Spinal cord (tissue), 10 donors: ENCODE measurements around the gene KIFAP3. TPM values are rescaled to one million over a fixed set of nuclear protein-coding genes. Genes with fewer than 3 reads are reported as not detected.
A peak's percentile ranks its signal among the peaks of the same experiment; 100 is the strongest.

ENCODE experiments used
- DNase-seq, 6 donors: peaks; one replicate each; pipeline versions ENCODE4 v3.0.0 to v3.0.0-alpha.2; 2013 to 2015; ENCODE audit warnings: low spot score in 6 of 6, low read depth in 4 of 6
- H3K27ac ChIP-seq: one replicate; pipeline ENCODE4 v1.5.1; 2013; ENCODE audit warnings: low read depth, low read length, control low read depth
- H3K27me3 ChIP-seq: one replicate; pipeline ENCODE4 v1.6.1; 2013; ENCODE audit warnings: low read length; ENCODE audit not compliant: control insufficient read depth, insufficient read depth
- H3K36me3 ChIP-seq: one replicate; pipeline ENCODE4 v1.6.1; 2013; ENCODE audit warnings: low read length; ENCODE audit not compliant: control insufficient read depth, insufficient read depth
- H3K4me1 ChIP-seq: one replicate; pipeline ENCODE4 v1.6.1; 2013; ENCODE audit warnings: low read length; ENCODE audit not compliant: control insufficient read depth, insufficient read depth
- H3K4me3 ChIP-seq: one replicate; pipeline ENCODE4 v1.5.1; 2013; ENCODE audit warnings: low read depth, low read length, control low read depth
- H3K9me3 ChIP-seq: one replicate; pipeline ENCODE4 v1.6.1; 2013; ENCODE audit warnings: low read length; ENCODE audit not compliant: control insufficient read depth, insufficient read depth
- WGBS: methylation state at CpG from one replicate; pipeline ENCODE4 v1.1.5; 2013; ENCODE audit warnings: missing lambda C conversion rate; ENCODE audit not compliant: insufficient coverage; 5-methylcytosine and 5-hydroxymethylcytosine counted together
- polyA plus RNA-seq, 2 donors: library from polyadenylated mRNA; unstranded; fragments of 120-200 nt; gene quantifications; one replicate each; pipeline ENCODE4 v1.2.1, GENCODE V29; 2013; ENCODE audit not compliant: insufficient read length in 2 of 2
- total RNA-seq, 2 donors: library from RNA; depleted of rRNA in 1 of 2; stranded (reverse); fragments of 120-200 nt in 1 of 2; fragments of >200 nt in 1 of 2; gene quantifications; one replicate each; pipeline versions ENCODE4 v1.2.3 to v1.2.4, GENCODE V29; 2013 to 2014
- donor health status: healthy.

KIFAP3 gene
- total and polyA plus RNA-seq, 4 donors = 79.7 to 163 (median 149) TPM

DNA sequence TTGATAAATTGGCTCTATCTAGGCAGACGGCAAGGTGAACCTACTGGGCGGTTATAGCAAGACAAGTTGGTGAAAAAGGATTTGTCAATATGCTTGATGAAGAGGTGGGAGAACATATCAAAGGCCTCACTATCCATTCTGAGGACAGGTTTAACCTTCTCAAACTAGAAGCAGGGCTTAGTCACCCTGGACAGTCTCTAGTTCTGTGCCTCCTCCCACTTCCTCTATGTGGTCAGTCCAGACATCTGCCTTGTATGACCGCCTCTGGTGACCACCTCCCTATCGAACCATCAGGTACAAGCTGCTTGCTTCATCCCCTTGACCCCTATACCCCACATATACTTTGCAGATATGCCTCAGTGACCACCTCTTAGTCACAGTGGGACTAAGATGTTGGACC, 178.5 kb downstream of the KIFAP3 start:
- no peak overlapping the region for H3K27ac ChIP-seq
- DNase-seq = no peak
- no peaks in the 10 kb centered on the region for H3K36me3 ChIP-seq
- H3K4me1 ChIP-seq = peaks cover 3% of the 10 kb centered on the region
- no peaks in the 10 kb centered on the region for H3K27me3 ChIP-seq
- WGBS = 42% methylated on average over 2 of the region's 4 CpGs
- no peak overlapping the region for H3K4me3 ChIP-seq
- H3K9me3 ChIP-seq = no peaks in the 10 kb centered on the region

DNA sequence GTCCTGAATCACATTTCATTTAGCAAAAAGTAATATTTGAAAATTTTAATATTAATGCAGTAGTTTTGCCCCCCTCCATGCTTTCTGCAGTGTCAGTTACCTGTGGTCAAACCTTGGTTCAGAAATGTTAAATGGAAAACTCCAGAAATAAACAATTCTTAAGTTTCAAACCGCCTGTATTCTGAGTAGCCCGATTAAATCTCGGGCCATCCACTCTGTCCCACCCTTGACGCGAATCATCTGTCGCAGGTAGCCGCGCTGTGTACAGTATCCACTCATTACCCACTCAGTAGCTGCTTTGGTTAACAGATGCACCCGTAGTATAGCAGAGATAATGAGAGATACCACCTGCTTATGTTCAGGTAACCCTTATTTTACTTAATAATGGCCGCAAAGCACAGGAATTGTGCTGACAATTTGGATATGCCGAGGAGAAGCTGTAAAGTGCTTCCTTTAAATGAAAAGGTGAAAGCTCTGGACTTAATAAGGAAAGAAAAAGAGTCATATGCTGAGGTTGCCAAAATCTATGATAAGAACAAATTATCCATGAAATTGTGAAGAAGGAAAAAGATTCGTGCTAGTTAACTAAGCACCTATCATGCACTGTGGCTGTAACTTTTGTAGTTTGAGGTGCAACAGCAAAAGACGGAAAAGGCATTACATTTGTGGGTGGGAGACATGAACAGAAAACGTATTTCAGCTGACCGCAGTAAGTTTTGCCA, 179.9 kb downstream of the KIFAP3 start:
- Histone ChIP-seq H3K4me1 (peaks cover 3% of the 10 kb centered on the region), H3K9me3 (no peaks in the 10 kb centered on the region), H3K27me3 (no peaks in the 10 kb centered on the region), H3K27ac (peak overlapping the region; percentile 98), H3K4me3 (peak overlapping the region; percentile 90), H3K36me3 (no peaks in the 10 kb centered on the region)
- WGBS = 65% methylated on average over 6 of the region's 15 CpGs
- peak in 1 of 6 donors; percentile 5 for DNase-seq

DNA sequence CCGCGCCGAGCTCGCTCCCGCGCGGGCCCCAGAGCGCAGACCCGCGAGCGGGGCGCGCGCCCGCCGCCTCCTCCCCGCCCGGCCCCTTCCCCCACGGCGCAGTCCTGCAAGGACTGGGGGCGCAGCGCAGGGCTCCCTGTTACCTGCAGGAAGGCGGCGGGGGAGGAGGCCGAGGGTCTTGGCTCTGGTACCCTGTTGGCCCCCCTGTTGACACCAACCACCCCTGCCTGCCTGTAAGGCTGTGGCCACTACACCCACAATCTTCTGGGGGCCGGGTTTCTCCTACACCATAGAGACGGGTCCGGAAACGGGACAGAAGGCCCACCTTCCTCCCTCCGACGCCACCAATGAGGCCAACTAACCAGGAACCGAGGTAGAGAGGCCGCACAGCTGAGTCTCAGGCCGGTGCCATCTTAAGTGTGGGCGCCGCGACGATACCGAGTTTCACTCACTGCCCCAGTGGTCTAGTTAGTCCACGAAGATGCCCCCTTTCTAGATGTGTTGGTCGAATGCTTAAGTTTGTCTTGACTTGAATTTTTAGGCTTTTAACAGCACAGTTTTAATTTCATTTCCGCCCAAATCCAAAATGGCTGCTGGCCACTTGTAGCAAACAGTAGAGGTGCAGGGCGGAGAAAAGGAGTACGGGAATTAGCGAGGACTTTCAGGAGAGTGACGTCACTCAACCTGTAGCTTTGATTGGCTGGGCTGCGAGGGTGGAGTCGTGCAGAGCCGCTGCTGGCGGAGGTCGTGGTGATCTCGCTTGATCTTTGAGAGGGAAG, 180.7 kb downstream of the KIFAP3 start, which contains the start of gene SCYL3:
SCYL3 (minus strand) TSS at position 252 of the 779 bp plus-strand sequence. CDS start 5,056 bp downstream, outside the sequence.
- under 1% methylated on average over 42 of the region's 52 CpGs for WGBS
- Histone ChIP-seq H3K36me3 (no peaks in the 10 kb centered on the region), H3K27ac (peak within 1 kb of the TSS; percentile 98), H3K27me3 (no peaks in the 10 kb centered on the region), H3K4me1 (peaks cover 3% of the 10 kb centered on the region), H3K4me3 (peak within 1 kb of the TSS; percentile 90), H3K9me3 (no peaks in the 10 kb centered on the region)
- peak; percentile 93 to 100 (median 98) for DNase-seq

DNA sequence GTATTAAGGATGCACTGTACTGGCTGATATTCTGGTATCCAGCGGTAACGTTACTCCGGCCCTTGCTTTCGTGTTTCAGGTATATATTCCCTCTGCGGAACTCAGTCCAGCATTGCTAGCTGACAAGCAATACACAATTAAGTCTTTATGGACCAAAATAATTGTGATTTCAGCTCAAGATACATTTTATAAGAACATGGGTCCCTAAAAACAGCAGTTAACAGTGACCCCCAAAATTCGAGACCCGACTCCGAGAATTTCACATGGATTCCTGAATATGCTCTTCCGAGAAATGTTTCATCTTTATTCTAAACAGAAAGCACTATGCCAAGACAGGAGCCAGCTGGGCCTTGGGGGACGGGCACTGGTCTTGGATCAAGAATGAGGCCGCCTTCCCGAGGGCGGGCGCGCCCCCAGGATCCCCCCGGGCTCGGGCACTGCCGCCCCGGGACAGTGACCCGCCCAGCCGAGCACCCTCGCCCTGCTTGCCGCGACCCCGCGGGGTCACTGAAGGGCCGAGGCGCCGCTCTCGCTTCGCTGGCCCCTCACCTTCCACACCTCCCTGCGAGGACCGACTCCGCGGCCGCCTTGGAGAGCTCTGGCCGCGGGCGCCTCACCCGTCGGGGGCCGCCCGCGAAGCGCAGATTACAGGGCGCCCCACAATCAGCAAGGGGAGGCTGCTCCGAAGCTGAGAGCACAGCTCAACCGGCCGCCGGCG, 181.4 kb downstream of the KIFAP3 start:
- Histone ChIP-seq H3K9me3 (no peaks in the 10 kb centered on the region), H3K4me3 (peak overlapping the region; percentile 90), H3K27me3 (no peaks in the 10 kb centered on the region), H3K4me1 (peaks cover 3% of the 10 kb centered on the region), H3K27ac (peak overlapping the region; percentile 98), H3K36me3 (no peaks in the 10 kb centered on the region)
- WGBS = 0% methylated on average over 51 of the region's 51 CpGs
- DNase-seq = peak in 5 of 6 donors; percentile 19 to 74 (median 44)

DNA sequence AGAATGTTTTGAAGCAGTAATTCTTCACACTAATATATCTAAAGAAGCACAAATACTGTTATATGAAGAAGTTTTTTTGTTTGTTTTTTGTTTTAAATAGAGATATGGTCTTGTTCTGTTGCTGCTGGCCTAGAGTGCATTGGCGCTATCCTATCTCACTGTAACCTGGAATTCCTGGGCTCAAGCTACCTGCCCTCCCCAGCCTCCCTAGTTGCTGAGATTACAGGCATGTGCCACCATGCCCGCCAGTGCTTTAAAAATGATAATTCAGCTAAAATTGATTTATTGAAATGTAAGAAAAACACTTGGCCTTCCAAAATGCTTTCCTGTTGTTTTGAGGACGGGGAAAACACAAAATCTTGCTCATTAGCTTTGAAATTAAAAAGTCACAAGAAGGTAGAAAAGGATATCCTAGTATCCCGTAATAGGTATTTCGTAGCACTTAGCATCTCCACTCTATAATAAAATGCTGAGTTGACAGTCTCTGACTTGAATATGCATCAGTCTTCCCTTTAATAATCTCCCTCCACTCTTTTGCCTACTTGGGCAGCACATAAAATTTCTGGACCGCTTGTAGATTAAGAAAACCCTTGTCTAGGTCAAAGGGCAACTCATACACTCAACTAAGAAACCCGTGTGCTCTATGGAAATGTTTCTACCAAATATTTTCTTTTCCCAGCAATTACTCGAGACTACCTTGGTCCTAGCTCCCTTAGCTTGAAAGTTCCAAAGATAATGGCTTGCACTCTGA, 182.1 kb downstream of the KIFAP3 start:
- Histone ChIP-seq H3K36me3 (no peaks in the 10 kb centered on the region), H3K4me3 (peak overlapping the region; percentile 90), H3K27me3 (no peaks in the 10 kb centered on the region), H3K27ac (peak overlapping the region; percentile 98), H3K4me1 (peaks cover 3% of the 10 kb centered on the region), H3K9me3 (no peaks in the 10 kb centered on the region)
- 11% methylated on average over 3 of the region's 8 CpGs for WGBS
- no peak for DNase-seq

- no peak overlapping the region for H3K27ac ChIP-seq
- H3K27me3 ChIP-seq = no peaks in the 10 kb centered on the region
- H3K4me3 ChIP-seq = no peak overlapping the region
- no peak for DNase-seq
- no CpG with 5 or more reads among the region's 2 CpGs for WGBS
- H3K36me3 ChIP-seq = no peaks in the 10 kb centered on the region
- peaks cover 3% of the 10 kb centered on the region for H3K4me1 ChIP-seq
- H3K9me3 ChIP-seq = no peaks in the 10 kb centered on the region
These were observed 183.0 kb downstream of the KIFAP3 start for GRCh38 chr1:169891539-169891885.

GRCh38 chr1:169890761-169891538, 183.5 kb downstream of the KIFAP3 start:
- no peak for DNase-seq
- no peak overlapping the region for H3K4me3 ChIP-seq
- H3K27ac ChIP-seq = no peak overlapping the region
- H3K27me3 ChIP-seq = no peaks in the 10 kb centered on the region
- H3K36me3 ChIP-seq = peaks cover 3% of the 10 kb centered on the region
- no peaks in the 10 kb centered on the region for H3K9me3 ChIP-seq
- WGBS = 100% methylated on average over 2 of the region's 5 CpGs
- H3K4me1 ChIP-seq = peaks cover 3% of the 10 kb centered on the region

GRCh38 chr1:169889871-169890270, 184.6 kb downstream of the KIFAP3 start:
- Histone ChIP-seq H3K27me3 (no peaks in the 10 kb centered on the region), H3K36me3 (peaks cover 6% of the 10 kb centered on the region), H3K4me1 (peaks cover 3% of the 10 kb centered on the region), H3K27ac (no peak overlapping the region), H3K9me3 (no peaks in the 10 kb centered on the region), H3K4me3 (no peak overlapping the region)
- WGBS = 93% methylated on average over 1 of the region's 2 CpGs
- DNase-seq = no peak
